ENCODE data around the gene CLIC5. TPM values are rescaled to one million over a fixed set of nuclear protein-coding genes. Genes with fewer than 3 reads are reported as not detected.

CLIC5 gene
- total RNA-seq, 1 donor from 2014 or later, result 10.9 TPM

DNA sequence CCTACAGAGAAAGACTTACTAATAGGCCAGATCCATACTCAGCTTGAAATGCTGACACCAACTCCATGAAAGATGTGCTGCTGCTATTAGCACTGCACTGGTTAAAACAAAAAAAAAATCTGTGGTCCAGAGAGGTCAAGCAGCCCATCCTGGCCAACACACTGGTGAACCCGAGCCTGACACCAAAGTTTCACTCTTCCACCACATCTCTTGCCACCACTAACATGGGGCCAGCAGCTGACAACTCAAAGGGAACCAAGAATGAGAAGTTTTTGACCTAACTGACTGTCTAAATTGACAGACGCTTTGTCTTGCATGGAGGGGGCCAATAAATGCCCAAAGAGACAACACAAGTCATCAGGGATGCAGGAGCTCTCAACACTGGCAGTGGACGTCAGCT is 5.4 kb downstream of the CLIC5 start:
- peaks cover 4% of the 10 kb centered on the region for H3K27me3 Mint-ChIP-seq (ENCODE audit: unreplicated experiment)
- no peak for DNase-seq (ENCODE audit: low spot score)
- TF ChIP-seq, protein P1, sequence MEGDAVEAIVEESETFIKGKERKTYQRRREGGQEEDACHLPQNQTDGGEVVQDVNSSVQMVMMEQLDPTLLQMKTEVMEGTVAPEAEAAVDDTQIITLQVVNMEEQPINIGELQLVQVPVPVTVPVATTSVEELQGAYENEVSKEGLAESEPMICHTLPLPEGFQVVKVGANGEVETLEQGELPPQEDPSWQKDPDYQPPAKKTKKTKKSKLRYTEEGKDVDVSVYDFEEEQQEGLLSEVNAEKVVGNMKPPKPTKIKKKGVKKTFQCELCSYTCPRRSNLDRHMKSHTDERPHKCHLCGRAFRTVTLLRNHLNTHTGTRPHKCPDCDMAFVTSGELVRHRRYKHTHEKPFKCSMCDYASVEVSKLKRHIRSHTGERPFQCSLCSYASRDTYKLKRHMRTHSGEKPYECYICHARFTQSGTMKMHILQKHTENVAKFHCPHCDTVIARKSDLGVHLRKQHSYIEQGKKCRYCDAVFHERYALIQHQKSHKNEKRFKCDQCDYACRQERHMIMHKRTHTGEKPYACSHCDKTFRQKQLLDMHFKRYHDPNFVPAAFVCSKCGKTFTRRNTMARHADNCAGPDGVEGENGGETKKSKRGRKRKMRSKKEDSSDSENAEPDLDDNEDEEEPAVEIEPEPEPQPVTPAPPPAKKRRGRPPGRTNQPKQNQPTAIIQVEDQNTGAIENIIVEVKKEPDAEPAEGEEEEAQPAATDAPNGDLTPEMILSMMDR (IDR thresholded peaks at IDR 0.05; ENCODE audit: unreplicated experiment), result no peak
- H3K4me1 Mint-ChIP-seq (ENCODE audit: unreplicated experiment), result peaks cover 38% of the 10 kb centered on the region
- H3K36me3 Mint-ChIP-seq (ENCODE audit: low read depth, unreplicated experiment), result no peaks in the 10 kb centered on the region
- H3K4me3 Mint-ChIP-seq (ENCODE audit: unreplicated experiment), result no peak overlapping the region
- H3K27ac Mint-ChIP-seq (ENCODE audit: unreplicated experiment), result no peak overlapping the region
- H3K9me3 Mint-ChIP-seq (ENCODE audit: unreplicated experiment), result no peaks in the 10 kb centered on the region

DNA sequence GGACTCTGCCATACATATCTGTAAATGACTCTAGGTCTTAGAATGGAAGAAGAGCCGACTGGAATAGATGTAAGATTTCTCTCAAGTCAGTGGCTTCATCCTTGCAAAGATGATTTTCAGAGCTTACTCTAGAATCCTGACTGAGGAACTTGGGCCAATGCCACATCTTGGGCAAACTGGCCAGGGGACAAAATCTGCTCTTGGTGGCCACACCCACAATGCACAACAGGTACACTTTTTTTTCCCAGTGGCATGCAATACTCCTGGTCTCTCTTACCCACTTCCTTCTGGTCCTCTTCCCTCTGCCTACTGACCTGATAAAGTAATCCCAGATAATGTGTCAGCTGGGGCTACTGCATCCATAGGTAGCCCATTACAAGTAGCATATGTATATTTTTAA is 13.4 kb downstream of the CLIC5 start:
- Mint-ChIP-seq H3K4me1 (ENCODE audit: unreplicated experiment) (peaks cover 2% of the 10 kb centered on the region), H3K36me3 (ENCODE audit: low read depth, unreplicated experiment) (no peaks in the 10 kb centered on the region), H3K4me3 (ENCODE audit: unreplicated experiment) (no peak overlapping the region), H3K9me3 (ENCODE audit: unreplicated experiment) (no peaks in the 10 kb centered on the region), H3K27me3 (ENCODE audit: unreplicated experiment) (peaks cover 1% of the 10 kb centered on the region), H3K27ac (ENCODE audit: unreplicated experiment) (no peak overlapping the region)
- DNase-seq (ENCODE audit: low spot score), result no peak
- TF ChIP-seq, protein P1 (IDR thresholded peaks at IDR 0.05; ENCODE audit: unreplicated experiment), result no peak

DNA sequence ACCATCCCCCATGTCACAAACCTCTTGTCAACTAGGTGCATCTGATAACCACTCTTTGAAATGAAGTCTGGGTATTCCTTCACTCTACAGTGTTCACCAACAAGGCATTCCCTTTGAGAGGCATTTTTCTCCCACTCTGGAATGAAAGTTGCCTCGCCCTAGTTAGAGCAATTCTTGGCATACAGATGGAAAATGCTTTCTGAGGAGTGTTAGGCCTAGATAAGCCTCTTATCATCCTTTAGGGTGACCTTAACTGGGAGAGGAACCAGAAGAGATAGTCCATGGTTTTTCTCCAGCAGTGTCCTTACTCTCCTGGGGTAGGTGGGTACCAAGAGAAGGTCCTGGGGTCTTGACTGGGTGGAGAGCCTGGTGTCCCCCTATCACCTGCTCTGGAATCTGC is 14.8 kb downstream of the CLIC5 start:
- Mint-ChIP-seq H3K36me3 (ENCODE audit: low read depth, unreplicated experiment) (no peaks in the 10 kb centered on the region), H3K27ac (ENCODE audit: unreplicated experiment) (no peak overlapping the region), H3K4me1 (ENCODE audit: unreplicated experiment) (no peaks in the 10 kb centered on the region), H3K27me3 (ENCODE audit: unreplicated experiment) (peaks cover 1% of the 10 kb centered on the region), H3K4me3 (ENCODE audit: unreplicated experiment) (no peak overlapping the region), H3K9me3 (ENCODE audit: unreplicated experiment) (no peaks in the 10 kb centered on the region)
- DNase-seq (ENCODE audit: low spot score), result no peak
- TF ChIP-seq, protein P1 (IDR thresholded peaks at IDR 0.05; ENCODE audit: unreplicated experiment), result no peak

DNA sequence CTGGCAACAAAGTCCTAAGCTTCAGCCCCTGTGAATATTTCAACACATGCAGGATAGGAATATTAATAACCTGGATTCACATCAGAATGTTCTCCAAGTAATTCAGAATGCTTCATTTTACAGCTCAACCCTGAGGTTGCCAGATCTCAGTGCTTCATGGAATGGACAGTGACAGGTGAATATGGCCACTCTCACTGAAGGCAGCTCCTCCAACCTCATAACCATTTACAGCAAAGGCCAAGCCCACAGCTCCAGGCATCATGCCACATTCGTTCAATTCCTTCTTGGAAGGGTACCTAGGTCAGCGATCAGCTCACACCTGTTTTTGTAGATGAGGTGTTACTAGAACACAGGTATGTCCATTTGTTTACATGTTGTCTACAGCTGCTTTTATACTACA is 17.1 kb downstream of the CLIC5 start:
- no peaks in the 10 kb centered on the region for H3K36me3 Mint-ChIP-seq (ENCODE audit: low read depth, unreplicated experiment)
- TF ChIP-seq, protein P1 (IDR thresholded peaks at IDR 0.05; ENCODE audit: unreplicated experiment), result no peak
- H3K9me3 Mint-ChIP-seq (ENCODE audit: unreplicated experiment), result no peaks in the 10 kb centered on the region
- H3K27me3 Mint-ChIP-seq (ENCODE audit: unreplicated experiment), result peaks cover 1% of the 10 kb centered on the region
- no peak for DNase-seq (ENCODE audit: low spot score)
- H3K27ac Mint-ChIP-seq (ENCODE audit: unreplicated experiment), result no peak overlapping the region
- H3K4me3 Mint-ChIP-seq (ENCODE audit: unreplicated experiment), result no peak overlapping the region
- H3K4me1 Mint-ChIP-seq (ENCODE audit: unreplicated experiment), result no peaks in the 10 kb centered on the region

DNA sequence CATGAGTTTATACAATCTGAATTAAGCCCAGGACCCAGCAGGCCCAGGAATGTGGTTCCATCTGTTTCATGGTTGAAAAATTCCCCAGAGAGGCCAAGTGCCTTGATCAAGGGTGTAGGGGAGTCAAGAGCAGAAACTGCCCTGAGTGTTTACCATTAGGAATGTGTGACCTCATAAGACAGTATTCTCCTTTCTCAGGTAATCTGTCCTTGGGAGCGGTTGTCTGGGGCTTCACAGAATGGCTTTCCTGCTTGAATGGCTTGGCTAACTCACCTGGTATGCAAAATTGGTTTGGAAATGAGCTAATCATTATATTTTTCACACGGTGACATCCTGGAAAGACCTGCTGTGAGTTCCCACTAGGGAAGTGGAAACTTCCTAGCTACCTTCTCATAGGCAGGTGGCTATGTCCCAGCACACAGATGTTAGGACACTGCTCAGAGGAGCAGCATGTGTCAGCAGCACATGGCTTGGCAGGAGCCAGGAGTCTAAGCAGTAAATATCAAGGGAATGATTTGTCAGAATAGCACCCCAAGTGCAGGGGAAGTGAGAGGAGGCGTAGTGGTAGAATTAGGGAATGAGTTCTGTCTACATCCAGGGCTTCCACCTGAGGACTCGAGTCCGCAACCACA is 17.7 kb downstream of the CLIC5 start:
- Mint-ChIP-seq H3K27ac (ENCODE audit: unreplicated experiment) (no peak overlapping the region), H3K27me3 (ENCODE audit: unreplicated experiment) (peaks cover 1% of the 10 kb centered on the region), H3K9me3 (ENCODE audit: unreplicated experiment) (no peaks in the 10 kb centered on the region), H3K4me1 (ENCODE audit: unreplicated experiment) (no peaks in the 10 kb centered on the region), H3K36me3 (ENCODE audit: low read depth, unreplicated experiment) (no peaks in the 10 kb centered on the region), H3K4me3 (ENCODE audit: unreplicated experiment) (no peak overlapping the region)
- TF ChIP-seq, protein P1 (IDR thresholded peaks at IDR 0.05; ENCODE audit: unreplicated experiment), result no peak
- no peak for DNase-seq (ENCODE audit: low spot score)

All from endothelial cell (in vitro differentiated cells).